Tibial nerve (tissue), 4 donors: ENCODE results near the gene STRIP1.
A peak's percentile ranks its signal among the peaks of the same experiment; 100 is the strongest.

Experiments
- EP300 ChIP-seq, 2 donors: sonication (generic); formaldehyde crosslinking; IDR thresholded peaks; one replicate each; pipeline ENCODE4 v1.6.1; 2017; ENCODE audit warnings: antibody characterized with exemption in 2 of 2, mild to moderate bottlenecking in 1 of 2
- POLR2A ChIP-seq, 2 donors: fragments of 450-650 bp; IDR thresholded peaks; one replicate each; pipeline ENCODE4 v1.6.1; 2017; ENCODE audit warnings: antibody characterized with exemption in 2 of 2, mild to moderate bottlenecking in 2 of 2, moderate library complexity in 2 of 2
- TF ChIP-seq, protein P1 (sequence below), 5 experiments: fragments of 200-600 bp in 3 of 5; fragments of 450-650 bp in 2 of 5; sonication (generic) in 3 of 5; IDR thresholded peaks; one replicate each; pipeline ENCODE4 v1.5.1; 2016 to 2019; ENCODE audit warnings: antibody characterized with exemption in 5 of 5, mild to moderate bottlenecking in 3 of 5, moderate library complexity in 2 of 5

DNA sequence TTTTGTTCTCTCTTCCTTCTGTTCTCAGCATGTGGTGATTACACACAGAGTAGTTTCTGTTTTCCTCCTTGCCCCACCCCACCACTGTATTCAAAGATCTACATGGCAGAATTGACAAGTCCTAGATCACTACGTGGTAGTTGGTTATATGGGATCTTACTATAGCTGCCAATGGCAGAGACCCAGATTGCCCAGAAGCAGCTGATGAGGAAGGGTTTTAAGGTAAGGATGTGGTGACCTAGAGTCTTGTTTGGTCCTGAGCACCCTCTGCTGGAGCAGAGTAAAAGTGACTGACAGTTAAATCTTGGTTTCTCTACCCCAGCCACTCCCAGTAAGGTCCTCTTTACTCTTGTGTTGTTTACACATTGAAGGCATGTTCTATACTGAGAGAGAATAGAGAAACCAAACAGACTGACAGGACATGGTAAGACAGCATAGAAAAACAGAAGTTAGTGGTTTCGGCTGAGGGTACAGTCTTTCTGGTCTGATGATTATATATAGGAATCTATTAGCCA is 22.8 kb upstream of the STRIP1 start:
- TF ChIP-seq POLR2A (IDR thresholded peaks at IDR 0.05) (no peak), EP300 (IDR thresholded peaks at IDR 0.05) (no peak)
- TF ChIP-seq, protein P1, sequence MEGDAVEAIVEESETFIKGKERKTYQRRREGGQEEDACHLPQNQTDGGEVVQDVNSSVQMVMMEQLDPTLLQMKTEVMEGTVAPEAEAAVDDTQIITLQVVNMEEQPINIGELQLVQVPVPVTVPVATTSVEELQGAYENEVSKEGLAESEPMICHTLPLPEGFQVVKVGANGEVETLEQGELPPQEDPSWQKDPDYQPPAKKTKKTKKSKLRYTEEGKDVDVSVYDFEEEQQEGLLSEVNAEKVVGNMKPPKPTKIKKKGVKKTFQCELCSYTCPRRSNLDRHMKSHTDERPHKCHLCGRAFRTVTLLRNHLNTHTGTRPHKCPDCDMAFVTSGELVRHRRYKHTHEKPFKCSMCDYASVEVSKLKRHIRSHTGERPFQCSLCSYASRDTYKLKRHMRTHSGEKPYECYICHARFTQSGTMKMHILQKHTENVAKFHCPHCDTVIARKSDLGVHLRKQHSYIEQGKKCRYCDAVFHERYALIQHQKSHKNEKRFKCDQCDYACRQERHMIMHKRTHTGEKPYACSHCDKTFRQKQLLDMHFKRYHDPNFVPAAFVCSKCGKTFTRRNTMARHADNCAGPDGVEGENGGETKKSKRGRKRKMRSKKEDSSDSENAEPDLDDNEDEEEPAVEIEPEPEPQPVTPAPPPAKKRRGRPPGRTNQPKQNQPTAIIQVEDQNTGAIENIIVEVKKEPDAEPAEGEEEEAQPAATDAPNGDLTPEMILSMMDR (IDR thresholded peaks at IDR 0.05), result peak; percentile 26 to 46 (median 33)
